K562 (cell line): ENCODE data around the gene GANAB. TPM values are rescaled to one million over a fixed set of nuclear protein-coding genes. Genes with fewer than 3 reads are reported as not detected.

Source experiments
- ATAC-seq: fragments of 200-7000 bp; cut with Tn5 transposase; 3 replicates; pipeline ENCODE4 v1.9.1; 2020; ENCODE audit warnings: moderate library complexity
- BruUV-seq: library from RNA; stranded (reverse); fragments of 400-500 nt; replicated peaks from 2 replicates; lab custom pipeline; 2021; lab: Mats Ljungman, UMichigan
- CTCF ChIA-PET: fragments of 300-600 bp; formaldehyde crosslinking; extraction: SDS; loops from one replicate; lab custom pipeline; 2021; ENCODE audit warnings: low intra/inter-chr PET ratio; lab: Yijun Ruan, JAX
- POLR2A ChIA-PET: fragments of 300-600, 350-650 bp; sonication (Branson Sonifier 250); formaldehyde crosslinking; extraction: SDS; loops from one replicate; lab custom pipeline; 2021; ENCODE audit warnings: antibody characterized with exemption, inconsistent platforms; lab: Yijun Ruan, JAX
- DNase-seq, 4 experiments: peaks; one replicate each; pipeline versions ENCODE4 v3.0.0 to v3.0.0-alpha.2; 2011 to 2018; ENCODE audit warnings: low spot score in 3 of 4, mixed read lengths in 3 of 4; ENCODE audit errors: extremely low read depth in 1 of 4
- FAIRE-seq: peaks from 2 replicates; lab custom pipeline; 2011; peaks lifted over from hg19 to GRCh38; lab: Jason Lieb, UNC
- H2AFZ ChIP-seq: 2 replicates; pipeline ENCODE4 v1.6.0; 2011; ENCODE audit warnings: low read depth, low read length, control low read depth, inconsistent platforms
- H3K27ac ChIP-seq: fragments of 200-600 bp; 3 replicates; pipeline ENCODE4 v1.8.0; 2011; ENCODE audit warnings: low read depth, mild to moderate bottlenecking, control low read depth, inconsistent platforms, low read length, moderate library complexity, mixed read lengths; ENCODE audit errors: extremely low read depth
- H3K27me3 ChIP-seq, 2 experiments: fragments of 300-600 bp in 1 of 2; 2 replicates in 1 of 2; 3 replicates in 1 of 2; pipeline versions ENCODE4 v1.6.0 to v1.8.0; 2011; ENCODE audit warnings: inconsistent platforms in 2 of 2, low read length in 2 of 2, mild to moderate bottlenecking in 1 of 2, mixed read lengths in 1 of 2, moderate library complexity in 1 of 2; ENCODE audit not compliant: control insufficient read depth in 2 of 2, insufficient read depth in 2 of 2
- H3K36me3 ChIP-seq: fragments of 300-600 bp; 3 replicates; pipeline ENCODE4 v1.8.0; 2011; ENCODE audit warnings: mild to moderate bottlenecking, low read length, inconsistent platforms; ENCODE audit not compliant: control insufficient read depth, insufficient read depth
- H3K4me1 ChIP-seq, 2 experiments: fragments of 200-600 bp in 1 of 2; replicated peaks in 1 of 2; 2 replicates in 1 of 2; 3 replicates in 1 of 2; pipeline versions ENCODE4 v1.5.1 to v1.8.0; 2011; ENCODE audit warnings: inconsistent platforms in 2 of 2, low read length in 2 of 2, mild to moderate bottlenecking in 1 of 2, mixed read lengths in 1 of 2, moderate library complexity in 1 of 2; ENCODE audit not compliant: control insufficient read depth in 2 of 2, insufficient read depth in 2 of 2
- H3K4me2 ChIP-seq: 2 replicates; pipeline ENCODE4 v1.6.1; 2011; ENCODE audit warnings: low read length, control low read depth, inconsistent platforms, mixed read lengths; ENCODE audit not compliant: insufficient read depth
- H3K4me3 ChIP-seq: fragments of 200-600 bp; sonication (generic), shearing (Covaris generic); 2 replicates; pipeline ENCODE4 v1.5.1; 2016; ENCODE audit warnings: control low read depth, inconsistent platforms
- H3K79me2 ChIP-seq: fragments of 200-600 bp; 3 replicates; pipeline ENCODE4 v1.8.0; 2011; ENCODE audit warnings: low read length, inconsistent platforms; ENCODE audit not compliant: control insufficient read depth, insufficient read depth
- H3K9ac ChIP-seq, 2 experiments: 2 replicates each; pipeline versions ENCODE4 v1.6.0 to v1.6.1; 2011; ENCODE audit warnings: low read depth in 2 of 2, low read length in 2 of 2, control low read depth in 1 of 2, inconsistent platforms in 1 of 2, mild to moderate bottlenecking in 1 of 2, mixed read lengths in 1 of 2; ENCODE audit not compliant: insufficient read depth in 1 of 2
- H3K9me1 ChIP-seq: one replicate; pipeline ENCODE4 v1.6.0; 2011; ENCODE audit warnings: inconsistent platforms, mild to moderate bottlenecking, low read length, moderate library complexity; ENCODE audit not compliant: control insufficient read depth, insufficient read depth
- H3K9me3 ChIP-seq: replicated peaks from 2 replicates; pipeline ENCODE4 v1.5.1; 2011; ENCODE audit warnings: low read depth, low read length, inconsistent platforms; ENCODE audit not compliant: control insufficient read depth, insufficient read depth
- H4K20me1 ChIP-seq: replicated peaks from 2 replicates; pipeline ENCODE4 v1.6.1; 2011; ENCODE audit warnings: low read length, inconsistent platforms, mixed read lengths; ENCODE audit not compliant: control insufficient read depth, insufficient read depth
- HDAC8 ChIP-seq: fragments of 450-650 bp; IDR thresholded peaks from 2 replicates; pipeline ENCODE4 v1.6.1; 2016; ENCODE audit warnings: mild to moderate bottlenecking, missing genetic modification characterization, moderate library complexity, missing compliant biosample characterization
- POLR2G ChIP-seq: fragments of 200-400 bp; formaldehyde crosslinking; IDR thresholded peaks from 2 replicates; pipeline ENCODE4 v1.6.1; 2017; ENCODE audit warnings: low read depth, mild to moderate bottlenecking, antibody characterized with exemption, low read length, moderate library complexity
- RBFOX2 ChIP-seq: fragments of 200-400 bp; formaldehyde crosslinking; IDR thresholded peaks from 2 replicates; pipeline ENCODE4 v1.6.1; 2017; ENCODE audit warnings: low read depth, mild to moderate bottlenecking, low read length, moderate library complexity
- WGBS: fragments of 100-300 bp; shearing (Covaris generic); methylation state at CpG from one replicate; pipeline ENCODE4 v1.1.6; 2016; ENCODE audit warnings: low coverage, mixed read lengths; ENCODE audit not compliant: insufficient coverage; ENCODE audit errors: missing lambda C conversion rate; 5-methylcytosine and 5-hydroxymethylcytosine counted together
- in situ Hi-C: fragments of 300-500 bp; cut with MboI; formaldehyde crosslinking; loops from 4 replicates; pipeline ENCODE4 v1.15.0; 2018; ENCODE audit warnings: inconsistent platforms, mixed read lengths
- intact Hi-C: fragments of 100-400 bp; cut with micrococcal nuclease; formaldehyde crosslinking; loops from 2 replicates; pipeline ENCODE4 v1.14.2; 2022
- polyA plus RNA-seq, 8 experiments: library from polyadenylated mRNA; depleted of rRNA in 4 of 8; stranded (reverse) in 5 of 8; unstranded in 3 of 8; fragments of >200 nt; fragmentation: Nextera tagmentation in 2 of 8; fragmentation: Illumina TruSeq in 1 of 8; extraction: Ambion mirVana in 2 of 8; extraction: Trizol in 1 of 8; gene quantifications; 2 replicates each; pipeline versions ENCODE4 v1.2.1 to v1.2.3, GENCODE V29; 2011 to 2014; ENCODE audit warnings: inconsistent platforms in 1 of 8, missing spikeins in 1 of 8
- total RNA-seq, 7 experiments: library from RNA; depleted of rRNA in 6 of 7; stranded (reverse); fragments of >200 nt in 6 of 7; fragmentation: Illumina TruSeq in 2 of 7; extraction: Trizol in 2 of 7; gene quantifications; 2 replicates each; pipeline versions ENCODE4 v1.2.1 to v1.2.3, GENCODE V29; 2011 to 2021; ENCODE audit warnings: low replicate concordance in 1 of 7

Gene GANAB
- total and polyA plus RNA-seq, 9 of the 15 experiments (the other 6 are each of a cell fraction or from before 2014, with no cell fraction given): 6.5 to 284 (median 161) TPM

GRCh38 chr11:62610814-62611704 is 35.4 kb downstream of the GANAB start:
- H3K9ac ChIP-seq: peak overlapping the region; percentile 93
- peak overlapping the region; percentile 87 for H2AFZ ChIP-seq
- peaks cover 57% of the 10 kb centered on the region for H3K36me3 ChIP-seq
- no peaks in the 10 kb centered on the region for H3K27me3 ChIP-seq
- H3K9me1 ChIP-seq: peaks cover 2% of the 10 kb centered on the region
- 0 out of 2 replicates have a peak, but pooled peaks cover 5% of the 10 kb centered on the region for H4K20me1 ChIP-seq
- TF ChIP-seq RBFOX2: peak; percentile 36; the same call in 1 of the 2 replicates
- no peak for TF ChIP-seq HDAC8 (tag)
- 0 out of 2 replicates have a peak, but pooled peaks have one; percentile 26 for TF ChIP-seq POLR2G
- in situ Hi-C loops (no loop called here), intact Hi-C loops (loop anchor here (5.0 kb wide), 1 partner anchor 81 kb away; no protein-coding TSS in a partner anchor)
- ChIA-PET CTCF (interaction anchor here (0.6 to 2.6 kb wide), 3 partner anchors 11 to 84 kb away, joined by 4 to 17 read pairs (median 14); partner anchors contain the start of genes B3GAT3 and GANAB), POLR2A (interaction anchor here (0.9 to 1.9 kb wide), 14 partner anchors 8 to 245 kb away, joined by 3 to 7 read pairs (median 4); partner anchors contain the start of genes B3GAT3, C11orf98, CSKMT and EEF1G)
- no peaks in the 10 kb centered on the region for H3K9me3 ChIP-seq
- 63% methylated on average over 23 of the region's 28 CpGs for WGBS
- peaks cover 25% of the 10 kb centered on the region for H3K79me2 ChIP-seq
- H3K4me2 ChIP-seq: peak overlapping the region; percentile 96
- no TSS peak for BruUV-seq
- peak overlapping the region; percentile 90 for H3K27ac ChIP-seq
- DNase-seq: no peak
- H3K4me1 ChIP-seq: peaks cover 29 to 59% of the 10 kb centered on the region in 2 experiments
- FAIRE-seq: no peak
- H3K4me3 ChIP-seq: peak overlapping the region; percentile 75
- no peak for ATAC-seq
